Coronary artery (tissue), 2 donors: Measurements from ENCODE around the gene LYRM4.

ENCODE experiments used
- DNase-seq: peaks from one replicate; pipeline ENCODE4 v3.0.0-alpha.2; 2017; ENCODE audit warnings: low spot score
- H3K27ac ChIP-seq, 2 donors: fragments of 200-600 bp; sonication (generic); one replicate each; pipeline ENCODE4 v1.5.1; 2016 to 2019
- H3K4me3 ChIP-seq: fragments of 200-600 bp; sonication (generic); 2 replicates; pipeline ENCODE4 v1.5.1; 2016; ENCODE audit warnings: mild to moderate bottlenecking, moderate library complexity
- TF ChIP-seq, protein P1 (sequence below): fragments of 200-600 bp; sonication (generic); IDR thresholded peaks from one replicate; pipeline ENCODE4 v1.5.1; 2019; ENCODE audit warnings: antibody characterized with exemption

The LYRM4 gene

DNA sequence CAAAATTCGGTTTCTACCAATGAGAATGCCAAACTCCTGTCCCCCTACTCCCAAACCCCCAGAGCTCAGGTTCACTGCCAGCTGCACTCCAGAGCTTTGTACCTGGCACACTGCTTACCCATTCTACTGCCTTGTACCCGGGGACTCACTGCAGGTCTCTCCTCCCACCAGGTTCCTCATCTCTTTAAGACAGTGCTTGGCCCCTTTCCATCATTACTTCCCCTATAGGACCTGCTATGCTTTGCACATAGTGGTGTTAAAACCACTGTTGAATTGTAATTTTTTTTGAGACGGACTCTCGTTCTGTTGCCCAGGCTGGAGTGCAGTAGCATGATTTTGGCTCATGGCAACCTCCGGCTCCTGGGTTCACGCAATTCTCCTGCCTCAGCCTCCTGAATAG is 25.9 kb downstream of the LYRM4 start:
- no peak for DNase-seq
- Histone ChIP-seq H3K4me3 (no peak overlapping the region), H3K27ac (no peak overlapping the region)
- TF ChIP-seq, protein P1, sequence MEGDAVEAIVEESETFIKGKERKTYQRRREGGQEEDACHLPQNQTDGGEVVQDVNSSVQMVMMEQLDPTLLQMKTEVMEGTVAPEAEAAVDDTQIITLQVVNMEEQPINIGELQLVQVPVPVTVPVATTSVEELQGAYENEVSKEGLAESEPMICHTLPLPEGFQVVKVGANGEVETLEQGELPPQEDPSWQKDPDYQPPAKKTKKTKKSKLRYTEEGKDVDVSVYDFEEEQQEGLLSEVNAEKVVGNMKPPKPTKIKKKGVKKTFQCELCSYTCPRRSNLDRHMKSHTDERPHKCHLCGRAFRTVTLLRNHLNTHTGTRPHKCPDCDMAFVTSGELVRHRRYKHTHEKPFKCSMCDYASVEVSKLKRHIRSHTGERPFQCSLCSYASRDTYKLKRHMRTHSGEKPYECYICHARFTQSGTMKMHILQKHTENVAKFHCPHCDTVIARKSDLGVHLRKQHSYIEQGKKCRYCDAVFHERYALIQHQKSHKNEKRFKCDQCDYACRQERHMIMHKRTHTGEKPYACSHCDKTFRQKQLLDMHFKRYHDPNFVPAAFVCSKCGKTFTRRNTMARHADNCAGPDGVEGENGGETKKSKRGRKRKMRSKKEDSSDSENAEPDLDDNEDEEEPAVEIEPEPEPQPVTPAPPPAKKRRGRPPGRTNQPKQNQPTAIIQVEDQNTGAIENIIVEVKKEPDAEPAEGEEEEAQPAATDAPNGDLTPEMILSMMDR = no peak

- no peak overlapping the region for H3K4me3 ChIP-seq
- TF ChIP-seq, protein P1 = no peak
- no peak overlapping the region for H3K27ac ChIP-seq
- no peak for DNase-seq
Measured at GRCh38 chr6:5231289-5231688, 29.5 kb downstream of the LYRM4 start.

DNA sequence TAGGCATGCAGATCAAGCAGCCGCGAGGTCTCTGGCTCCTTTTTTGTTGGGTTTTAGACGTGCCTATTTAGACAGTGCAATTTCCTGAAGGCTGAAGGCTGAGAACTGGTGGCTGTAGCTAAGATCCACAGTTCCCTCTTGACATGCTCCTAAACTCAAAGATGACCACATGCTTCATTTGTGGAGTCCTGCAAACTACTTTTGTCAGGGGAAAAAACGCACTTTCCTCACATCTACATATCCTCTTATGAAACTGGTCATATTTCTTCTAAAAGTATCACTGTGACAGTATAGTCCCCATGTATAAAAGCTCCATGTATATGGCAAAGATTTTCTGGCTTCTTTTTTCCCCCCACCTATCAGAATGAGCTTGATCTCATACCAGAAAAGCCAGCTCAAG is 30.7 kb downstream of the LYRM4 start:
- Histone ChIP-seq H3K4me3 (no peak overlapping the region), H3K27ac (no peak overlapping the region)
- TF ChIP-seq, protein P1 = no peak
- DNase-seq = no peak

GRCh38 chr6:5229356-5229755 is 31.4 kb downstream of the LYRM4 start:
- TF ChIP-seq, protein P1 = no peak
- no peak overlapping the region for H3K27ac ChIP-seq
- no peak for DNase-seq
- H3K4me3 ChIP-seq = no peak overlapping the region

DNA sequence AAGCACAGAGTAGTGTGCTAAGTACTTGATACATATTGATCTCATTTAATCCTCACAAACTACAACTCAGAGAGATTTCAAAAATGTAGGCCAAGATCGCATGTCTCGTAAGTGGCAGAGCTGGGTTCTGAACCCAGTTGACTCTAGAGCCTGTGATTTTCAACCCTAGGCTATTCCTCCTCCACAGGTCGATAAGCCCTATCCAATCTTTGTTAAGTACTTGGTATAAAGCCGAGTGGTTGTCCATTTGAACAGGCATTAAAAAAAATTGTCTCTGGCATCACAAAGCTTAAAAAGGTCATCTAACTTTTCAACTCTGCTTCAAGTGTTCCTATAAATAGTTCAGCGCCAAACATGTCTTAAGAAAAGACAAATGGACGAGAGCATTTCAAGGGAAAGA is 37.4 kb downstream of the LYRM4 start:
- TF ChIP-seq, protein P1 = no peak
- DNase-seq = no peak
- no peak overlapping the region for H3K27ac ChIP-seq
- H3K4me3 ChIP-seq = no peak overlapping the region

DNA sequence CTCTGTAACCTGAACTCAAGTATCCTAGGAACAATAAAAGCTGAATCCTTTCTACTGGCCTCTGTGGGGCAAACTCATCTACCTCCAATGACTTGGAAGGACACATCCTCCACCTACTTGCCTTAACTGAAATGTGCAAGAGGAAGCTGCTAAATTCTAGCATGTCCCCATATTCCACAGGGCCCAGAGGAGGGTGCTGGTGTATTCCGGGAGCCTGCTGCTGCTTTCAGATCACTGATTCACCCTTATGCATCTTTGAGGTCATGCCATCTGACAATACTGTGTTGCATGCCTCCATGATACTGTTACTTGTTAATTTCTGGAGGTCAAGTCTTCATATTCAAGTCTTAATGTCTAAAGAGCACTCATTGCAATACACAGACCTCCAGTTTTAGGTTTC is 40.3 kb downstream of the LYRM4 start:
- DNase-seq = no peak
- TF ChIP-seq, protein P1 = no peak
- H3K27ac ChIP-seq = no peak overlapping the region

GRCh38 chr6:5219011-5219691 is 41.6 kb downstream of the LYRM4 start:
- no peak overlapping the region for H3K27ac ChIP-seq
- no peak for DNase-seq
- TF ChIP-seq, protein P1 = no peak

More for the DNA sequence above, 40.3 kb downstream of the LYRM4 start:
- no peak overlapping the region for H3K4me3 ChIP-seq

More at GRCh38 chr6:5219011-5219691, 41.6 kb downstream of the LYRM4 start:
- H3K4me3 ChIP-seq = no peak overlapping the region
